Nephron (organoid): ENCODE data around the gene PHF21A.

Source experiments
- H3K27ac Mint-ChIP-seq, 3 experiments: 2 replicates each; pipeline ENCODE4 v1.8.0; 2020; ENCODE audit warnings: mixed read lengths in 3 of 3, mild to moderate bottlenecking in 2 of 3, moderate library complexity in 1 of 3
- H3K27me3 Mint-ChIP-seq: 2 replicates; pipeline ENCODE4 v1.8.0; 2021; ENCODE audit warnings: low read depth, mild to moderate bottlenecking, moderate library complexity, mixed read lengths
- H3K36me3 Mint-ChIP-seq: 2 replicates; pipeline ENCODE4 v1.8.0; 2020; ENCODE audit warnings: low read depth, mixed read lengths
- H3K4me1 Mint-ChIP-seq: 2 replicates; pipeline ENCODE4 v1.8.0; 2020; ENCODE audit warnings: mixed read lengths
- H3K4me3 Mint-ChIP-seq, 3 experiments: 2 replicates each; pipeline ENCODE4 v1.8.0; 2020; ENCODE audit warnings: mild to moderate bottlenecking in 3 of 3, mixed read lengths in 3 of 3, moderate library complexity in 2 of 3
- H3K9me3 Mint-ChIP-seq: 2 replicates; pipeline ENCODE4 v1.8.0; 2020; ENCODE audit warnings: mixed read lengths
- TF ChIP-seq, protein P1 (sequence below), 3 experiments: fragments of 200-600 bp; sonication (generic); IDR thresholded peaks; one replicate each; pipeline ENCODE4 v1.5.0; 2021; ENCODE audit warnings: antibody characterized with exemption in 3 of 3; ENCODE audit not compliant: unreplicated experiment in 3 of 3

The PHF21A gene

GRCh38 chr11:45930031-45930794, 191.0 kb downstream of the PHF21A start:
- Mint-ChIP-seq H3K4me1 (peaks cover 8% of the 10 kb centered on the region), H3K27ac (peak overlapping the region; percentile 7 to 75 (median 26)), H3K4me3 (no peak overlapping the region), H3K9me3 (no peaks in the 10 kb centered on the region), H3K27me3 (peaks cover 19% of the 10 kb centered on the region), H3K36me3 (peaks cover 32% of the 10 kb centered on the region)
- TF ChIP-seq, protein P1, sequence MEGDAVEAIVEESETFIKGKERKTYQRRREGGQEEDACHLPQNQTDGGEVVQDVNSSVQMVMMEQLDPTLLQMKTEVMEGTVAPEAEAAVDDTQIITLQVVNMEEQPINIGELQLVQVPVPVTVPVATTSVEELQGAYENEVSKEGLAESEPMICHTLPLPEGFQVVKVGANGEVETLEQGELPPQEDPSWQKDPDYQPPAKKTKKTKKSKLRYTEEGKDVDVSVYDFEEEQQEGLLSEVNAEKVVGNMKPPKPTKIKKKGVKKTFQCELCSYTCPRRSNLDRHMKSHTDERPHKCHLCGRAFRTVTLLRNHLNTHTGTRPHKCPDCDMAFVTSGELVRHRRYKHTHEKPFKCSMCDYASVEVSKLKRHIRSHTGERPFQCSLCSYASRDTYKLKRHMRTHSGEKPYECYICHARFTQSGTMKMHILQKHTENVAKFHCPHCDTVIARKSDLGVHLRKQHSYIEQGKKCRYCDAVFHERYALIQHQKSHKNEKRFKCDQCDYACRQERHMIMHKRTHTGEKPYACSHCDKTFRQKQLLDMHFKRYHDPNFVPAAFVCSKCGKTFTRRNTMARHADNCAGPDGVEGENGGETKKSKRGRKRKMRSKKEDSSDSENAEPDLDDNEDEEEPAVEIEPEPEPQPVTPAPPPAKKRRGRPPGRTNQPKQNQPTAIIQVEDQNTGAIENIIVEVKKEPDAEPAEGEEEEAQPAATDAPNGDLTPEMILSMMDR (IDR thresholded peaks at IDR 0.05; ENCODE audit: unreplicated experiment in 3 of 3), result no peak

GRCh38 chr11:45929486-45930030, 191.7 kb downstream of the PHF21A start:
- peaks cover 28% of the 10 kb centered on the region for H3K36me3 Mint-ChIP-seq
- peaks cover 8% of the 10 kb centered on the region for H3K4me1 Mint-ChIP-seq
- TF ChIP-seq, protein P1 (IDR thresholded peaks at IDR 0.05; ENCODE audit: unreplicated experiment in 3 of 3), result no peak
- H3K4me3 Mint-ChIP-seq, result no peak overlapping the region
- peak overlapping the region; percentile 7 to 75 (median 26) for H3K27ac Mint-ChIP-seq
- H3K9me3 Mint-ChIP-seq, result no peaks in the 10 kb centered on the region
- H3K27me3 Mint-ChIP-seq, result peaks cover 25% of the 10 kb centered on the region

- Mint-ChIP-seq H3K9me3 (no peaks in the 10 kb centered on the region), H3K4me1 (peaks cover 14% of the 10 kb centered on the region), H3K36me3 (peaks cover 21% of the 10 kb centered on the region), H3K4me3 (no peak overlapping the region), H3K27ac (no peak overlapping the region), H3K27me3 (peaks cover 34% of the 10 kb centered on the region)
- TF ChIP-seq, protein P1 (IDR thresholded peaks at IDR 0.05; ENCODE audit: unreplicated experiment in 3 of 3), result no peak
Measured at GRCh38 chr11:45928535-45929215, 192.6 kb downstream of the PHF21A start.

- Mint-ChIP-seq H3K4me3 (no peak overlapping the region), H3K27ac (no peak overlapping the region)
- TF ChIP-seq, protein P1 (IDR thresholded peaks at IDR 0.05; ENCODE audit: unreplicated experiment in 3 of 3), result no peak
Measured at GRCh38 chr11:45927684-45928413, 193.4 kb downstream of the PHF21A start.

DNA sequence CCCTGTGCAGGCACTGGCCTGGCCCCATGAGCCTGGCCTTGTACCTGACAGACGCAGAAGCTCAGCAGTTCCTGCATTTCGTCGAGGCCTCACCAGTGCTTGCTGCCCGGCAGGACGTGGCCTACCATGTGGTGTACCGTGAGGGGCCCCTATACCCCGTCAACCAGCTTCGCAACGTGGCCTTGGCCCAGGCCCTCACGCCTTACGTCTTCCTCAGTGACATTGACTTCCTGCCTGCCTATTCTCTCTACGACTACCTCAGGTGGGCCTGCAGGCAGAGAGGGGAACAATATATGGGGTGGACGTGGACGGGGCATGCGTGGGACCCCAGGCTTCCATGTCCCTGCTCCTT, 193.9 kb downstream of the PHF21A start:
- Mint-ChIP-seq H3K4me1 (peaks cover 14% of the 10 kb centered on the region), H3K27ac (no peak overlapping the region), H3K4me3 (no peak overlapping the region), H3K9me3 (no peaks in the 10 kb centered on the region), H3K36me3 (peaks cover 12% of the 10 kb centered on the region), H3K27me3 (peaks cover 40% of the 10 kb centered on the region)
- TF ChIP-seq, protein P1 (IDR thresholded peaks at IDR 0.05; ENCODE audit: unreplicated experiment in 3 of 3), result no peak

More at GRCh38 chr11:45927684-45928413, 193.4 kb downstream of the PHF21A start:
- peaks cover 40% of the 10 kb centered on the region for H3K27me3 Mint-ChIP-seq
- H3K36me3 Mint-ChIP-seq, result peaks cover 16% of the 10 kb centered on the region
- H3K4me1 Mint-ChIP-seq, result peaks cover 14% of the 10 kb centered on the region
- H3K9me3 Mint-ChIP-seq, result no peaks in the 10 kb centered on the region
